A673 (cell line): Measurements from ENCODE around the gene DMD. TPM values are rescaled to one million over a fixed set of nuclear protein-coding genes. Genes with fewer than 3 reads are reported as not detected.

Experiments
- BruUV-seq: library from RNA; stranded (reverse); fragments of 400-500 nt; replicated peaks from 2 replicates; lab custom pipeline; 2021; lab: Mats Ljungman, UMichigan
- CTCF ChIA-PET: fragments of 300-600 bp; sonication (Branson Sonifier 250); formaldehyde crosslinking; loops from one replicate; lab custom pipeline; 2022; ENCODE audit warnings: antibody characterized with exemption; lab: Charles Lee
- POLR2A ChIA-PET: fragments of 300-600 bp; sonication (Branson Sonifier 250); formaldehyde crosslinking; loops from one replicate; lab custom pipeline; 2022; ENCODE audit warnings: antibody characterized with exemption; ENCODE audit not compliant: low non-redundant PET; lab: Charles Lee
- DNase-seq: peaks from one replicate; pipeline ENCODE4 v3.0.0-alpha.2; 2015; ENCODE audit warnings: low spot score
- H3K27ac ChIP-seq: fragments of 200-600 bp; sonication (generic); 2 replicates; pipeline ENCODE4 v1.5.1; 2016; ENCODE audit warnings: mixed run types, low read depth, mild to moderate bottlenecking, mixed read lengths, antibody characterized with exemption, low read length; ENCODE audit not compliant: poor library complexity, severe bottlenecking
- H3K27me3 ChIP-seq: fragments of 200-600 bp; sonication (generic); replicated peaks from 2 replicates; pipeline ENCODE4 v1.6.1; 2017; ENCODE audit warnings: mixed run types, low read depth, mild to moderate bottlenecking, mixed read lengths, antibody characterized with exemption, low read length; ENCODE audit not compliant: insufficient read depth, poor library complexity
- H3K36me3 ChIP-seq: fragments of 200-600 bp; sonication (generic); 2 replicates; pipeline ENCODE4 v1.6.1; 2016; ENCODE audit warnings: mixed run types, mild to moderate bottlenecking, mixed read lengths, antibody characterized with exemption, low read length; ENCODE audit not compliant: insufficient read depth, poor library complexity, severe bottlenecking
- H3K4me1 ChIP-seq: fragments of 200-600 bp; sonication (generic); 2 replicates; pipeline ENCODE4 v1.6.1; 2017; ENCODE audit warnings: mixed run types, mild to moderate bottlenecking, mixed read lengths, antibody characterized with exemption, low read length; ENCODE audit not compliant: insufficient read depth, poor library complexity, severe bottlenecking
- H3K4me3 ChIP-seq: fragments of 200-600 bp; sonication (generic); 2 replicates; pipeline ENCODE4 v1.5.1; 2016; ENCODE audit warnings: low read depth, mixed run types, mild to moderate bottlenecking, mixed read lengths, low read length; ENCODE audit not compliant: poor library complexity, severe bottlenecking
- H3K9me3 ChIP-seq: fragments of 200-600 bp; sonication (generic); 2 replicates; pipeline ENCODE4 v1.6.1; 2016; ENCODE audit warnings: mixed run types, low read depth, mild to moderate bottlenecking, mixed read lengths, antibody characterized with exemption, low read length; ENCODE audit not compliant: poor library complexity, severe bottlenecking
- EZH2 ChIP-seq: fragments of 200-600 bp; sonication (generic); IDR thresholded peaks from 2 replicates; pipeline ENCODE4 v1.6.1; 2017; ENCODE audit warnings: borderline replicate concordance, low read depth, mild to moderate bottlenecking, mixed read lengths, antibody characterized with exemption, low read length; ENCODE audit not compliant: poor library complexity, severe bottlenecking
- intact Hi-C: fragments of 100-400 bp; cut with micrococcal nuclease; formaldehyde crosslinking; loops from one replicate; pipeline ENCODE4 v1.10.0; 2022; ENCODE audit not compliant: unreplicated experiment
- total RNA-seq: library from RNA; stranded (reverse); gene quantifications from 2 replicates; pipeline ENCODE4 v1.2.3, GENCODE V29; 2021
- TF ChIP-seq, protein P1 (sequence below): fragments of 300-800, 200-600 bp; sonication (generic); conservative IDR thresholded peaks from 2 replicates; pipeline ENCODE4 v1.5.1; 2017; ENCODE audit warnings: low read depth, mild to moderate bottlenecking, antibody characterized with exemption, low read length, moderate library complexity, mixed read lengths

Gene DMD
- total RNA-seq, 1 experiment from 2014 or later = 5.4 TPM

DNA sequence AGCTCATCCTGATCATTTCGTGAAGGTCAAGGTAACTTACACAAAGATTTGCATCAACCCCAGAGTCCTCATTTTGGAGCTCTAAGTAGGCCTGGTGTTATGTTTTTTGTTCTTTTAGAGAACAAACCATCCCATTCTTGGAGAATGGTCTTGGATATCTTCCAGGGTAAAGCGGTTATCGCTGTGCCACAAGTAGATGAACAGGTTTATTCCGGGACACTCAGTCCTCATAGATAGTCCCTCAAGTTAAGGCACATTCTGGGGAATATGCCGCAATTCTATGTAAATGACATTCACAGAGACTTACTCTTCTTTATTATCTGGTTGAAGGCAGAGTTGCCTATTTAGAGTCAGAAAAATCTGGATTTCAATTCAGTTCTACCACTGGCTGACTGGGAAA lies 2044.5 kb downstream of the DMD start:
- H3K36me3 ChIP-seq = no peaks in the 10 kb centered on the region
- H3K4me1 ChIP-seq = peaks cover 6% of the 10 kb centered on the region
- BruUV-seq = no TSS peak
- POLR2A ChIA-PET = no interaction called here
- no peak overlapping the region for H3K27ac ChIP-seq
- H3K9me3 ChIP-seq = no peaks in the 10 kb centered on the region
- no peaks in the 10 kb centered on the region for H3K27me3 ChIP-seq
- intact Hi-C loops = no loop called here
- CTCF ChIA-PET = no interaction called here
- no peak for DNase-seq
- no peak overlapping the region for H3K4me3 ChIP-seq
- no peak for TF ChIP-seq EZH2
- TF ChIP-seq, protein P1, sequence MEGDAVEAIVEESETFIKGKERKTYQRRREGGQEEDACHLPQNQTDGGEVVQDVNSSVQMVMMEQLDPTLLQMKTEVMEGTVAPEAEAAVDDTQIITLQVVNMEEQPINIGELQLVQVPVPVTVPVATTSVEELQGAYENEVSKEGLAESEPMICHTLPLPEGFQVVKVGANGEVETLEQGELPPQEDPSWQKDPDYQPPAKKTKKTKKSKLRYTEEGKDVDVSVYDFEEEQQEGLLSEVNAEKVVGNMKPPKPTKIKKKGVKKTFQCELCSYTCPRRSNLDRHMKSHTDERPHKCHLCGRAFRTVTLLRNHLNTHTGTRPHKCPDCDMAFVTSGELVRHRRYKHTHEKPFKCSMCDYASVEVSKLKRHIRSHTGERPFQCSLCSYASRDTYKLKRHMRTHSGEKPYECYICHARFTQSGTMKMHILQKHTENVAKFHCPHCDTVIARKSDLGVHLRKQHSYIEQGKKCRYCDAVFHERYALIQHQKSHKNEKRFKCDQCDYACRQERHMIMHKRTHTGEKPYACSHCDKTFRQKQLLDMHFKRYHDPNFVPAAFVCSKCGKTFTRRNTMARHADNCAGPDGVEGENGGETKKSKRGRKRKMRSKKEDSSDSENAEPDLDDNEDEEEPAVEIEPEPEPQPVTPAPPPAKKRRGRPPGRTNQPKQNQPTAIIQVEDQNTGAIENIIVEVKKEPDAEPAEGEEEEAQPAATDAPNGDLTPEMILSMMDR = no peak

DNA sequence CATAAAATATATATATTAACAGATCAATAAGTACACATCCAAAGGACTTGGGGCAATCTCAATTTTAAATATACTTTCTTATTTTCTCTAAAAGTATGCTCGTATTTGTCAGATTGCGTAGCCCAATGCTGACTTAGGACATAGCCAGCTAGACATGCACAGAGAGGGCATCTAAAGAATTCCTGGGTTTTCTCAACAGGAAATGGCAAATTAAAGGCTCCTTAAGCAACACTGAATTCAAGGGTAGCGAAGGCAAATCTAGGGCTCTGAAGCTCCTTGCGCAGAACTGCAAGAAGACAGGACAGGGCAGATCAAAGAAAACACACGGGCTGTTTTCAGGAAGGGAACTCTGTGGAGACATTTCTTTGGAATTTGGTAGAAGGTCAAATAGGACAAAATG lies 2044.9 kb downstream of the DMD start:
- Histone ChIP-seq H3K4me3 (no peak overlapping the region), H3K9me3 (no peaks in the 10 kb centered on the region), H3K36me3 (no peaks in the 10 kb centered on the region), H3K27me3 (no peaks in the 10 kb centered on the region), H3K27ac (no peak overlapping the region), H3K4me1 (peaks cover 6% of the 10 kb centered on the region)
- ChIA-PET CTCF (no interaction called here), POLR2A (no interaction called here)
- BruUV-seq = no TSS peak
- intact Hi-C loops = no loop called here
- TF ChIP-seq, protein P1 = no peak
- no peak for TF ChIP-seq EZH2
- DNase-seq = peak; percentile 53

DNA sequence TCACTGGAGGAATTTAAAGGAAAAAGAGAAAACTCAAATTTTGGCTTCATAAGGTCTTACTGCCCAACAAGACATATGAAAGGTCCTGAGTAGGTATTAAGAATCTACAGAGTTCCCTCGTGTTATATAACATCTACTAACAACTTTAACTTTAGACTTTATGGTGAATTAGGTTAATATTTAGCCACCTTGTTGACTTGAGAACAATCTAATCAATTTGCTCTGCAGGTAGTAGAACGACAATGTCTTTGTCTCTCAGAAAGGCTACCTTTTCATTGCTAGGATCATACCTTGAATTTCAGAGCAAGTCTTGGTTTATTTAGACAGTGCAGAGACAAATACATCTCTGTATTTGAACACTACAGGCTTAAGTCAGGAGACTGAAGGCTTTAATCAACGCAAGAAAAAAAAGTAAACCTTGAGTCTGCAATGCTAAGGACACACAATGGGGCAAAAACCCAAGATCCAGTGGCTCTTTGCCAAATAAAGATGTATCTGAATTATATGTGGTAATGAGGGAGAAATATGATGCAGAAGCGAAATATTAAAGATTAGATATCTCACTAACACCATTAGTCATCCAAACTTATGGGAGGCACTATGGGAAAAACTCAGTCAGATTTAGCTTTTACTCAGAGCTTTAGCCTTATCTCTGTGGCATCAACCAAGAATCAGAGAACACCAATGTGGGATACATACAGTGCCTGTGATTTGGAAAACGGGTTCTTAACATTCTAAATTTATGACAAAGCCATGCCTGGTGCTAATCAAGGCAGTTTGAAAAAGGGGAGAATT lies 2045.9 kb downstream of the DMD start:
- POLR2A ChIA-PET = no interaction called here
- Histone ChIP-seq H3K27ac (no peak overlapping the region), H3K4me3 (no peak overlapping the region), H3K36me3 (no peaks in the 10 kb centered on the region), H3K9me3 (no peaks in the 10 kb centered on the region), H3K27me3 (no peaks in the 10 kb centered on the region), H3K4me1 (peaks cover 6% of the 10 kb centered on the region)
- no peak for DNase-seq
- CTCF ChIA-PET = no interaction called here
- TF ChIP-seq EZH2 = no peak
- TF ChIP-seq, protein P1 = no peak
- intact Hi-C loops = no loop called here
- BruUV-seq = no TSS peak
